B cell (primary cell): ENCODE data around the gene NPAS3. TPM values are rescaled to one million over a fixed set of nuclear protein-coding genes. Genes with fewer than 3 reads are reported as not detected.

ENCODE experiments used
- ATAC-seq: fragments of 200-7000 bp; cut with Tn5 transposase; one replicate; pipeline ENCODE4 v1.10.0; 2021; ENCODE audit warnings: low read depth, mild to moderate bottlenecking, moderate number of reproducible peaks, moderate library complexity
- CTCF ChIA-PET: fragments of 350-600 bp; sonication (Branson Sonifier 250); formaldehyde crosslinking; loops from one replicate; lab custom pipeline; 2021; ENCODE audit warnings: antibody characterized with exemption, inconsistent platforms; lab: Charles Lee
- POLR2A ChIA-PET: fragments of 350-600 bp; sonication (Branson Sonifier 250); formaldehyde crosslinking; loops from one replicate; lab custom pipeline; 2021; ENCODE audit warnings: antibody characterized with exemption; lab: Charles Lee
- DNase-seq: peaks from one replicate; pipeline ENCODE4 v3.0.0; 2013
- H2AFZ ChIP-seq: 2 replicates; pipeline ENCODE4 v1.6.1; 2012; ENCODE audit warnings: mild to moderate bottlenecking, low read depth, low read length; ENCODE audit not compliant: insufficient read depth, poor library complexity, severe bottlenecking
- H3K27ac ChIP-seq, 2 donors: 1 replicate in 1 of 2; 2 replicates in 1 of 2; pipeline ENCODE4 v1.5.1; 2012 to 2013; ENCODE audit warnings: low read length in 2 of 2, mild to moderate bottlenecking in 2 of 2, moderate library complexity in 1 of 2
- H3K27me3 ChIP-seq, 4 experiments: fragments of 200-600 bp in 1 of 4; sonication (generic) in 1 of 4; replicated peaks in 1 of 4; 1 replicate in 2 of 4; 2 replicates in 2 of 4; pipeline versions ENCODE4 v1.6.1 to v1.7.0; 2013 to 2016; ENCODE audit warnings: low read length in 3 of 4, mild to moderate bottlenecking in 2 of 4, mixed read lengths in 1 of 4, moderate library complexity in 1 of 4; ENCODE audit not compliant: insufficient read depth in 4 of 4, control insufficient read depth in 3 of 4; ENCODE audit errors: control extremely low read depth in 1 of 4
- H3K36me3 ChIP-seq, 2 experiments: replicated peaks in 1 of 2; 1 replicate in 1 of 2; 2 replicates in 1 of 2; pipeline versions ENCODE4 v1.6.1 to v1.7.1; 2013; ENCODE audit warnings: low read length in 1 of 2; ENCODE audit not compliant: insufficient read depth in 2 of 2, control insufficient read depth in 1 of 2; ENCODE audit errors: control extremely low read depth in 1 of 2, extremely low read depth in 1 of 2
- H3K4me1 ChIP-seq, 2 donors: fragments of 200-600 bp in 1 of 2; sonication (generic) in 1 of 2; 1 replicate in 1 of 2; 2 replicates in 1 of 2; pipeline versions ENCODE4 v1.5.1 to v1.6.1; 2013 to 2017; ENCODE audit warnings: low read length in 2 of 2; ENCODE audit not compliant: control insufficient read depth in 2 of 2, insufficient read depth in 2 of 2
- H3K4me2 ChIP-seq: replicated peaks from 2 replicates; pipeline ENCODE3; 2012; ENCODE audit warnings: mild to moderate bottlenecking, low read depth, low read length; ENCODE audit not compliant: poor library complexity, severe bottlenecking
- H3K4me3 ChIP-seq, 5 experiments: fragments of 200-600 bp in 1 of 5; sonication (generic) in 1 of 5; 1 replicate in 3 of 5; 2 replicates in 2 of 5; pipeline versions ENCODE4 v1.5.1 to v1.7.0; 2011 to 2016; ENCODE audit warnings: low read length in 4 of 5, mild to moderate bottlenecking in 4 of 5, low read depth in 2 of 5, control low read depth in 1 of 5, moderate library complexity in 1 of 5; ENCODE audit not compliant: insufficient read depth in 1 of 5; ENCODE audit errors: control extremely low read depth in 1 of 5, extremely low read depth in 1 of 5
- H3K79me2 ChIP-seq: fragments of 200-600 bp; sonication (generic); one replicate; pipeline ENCODE4 v1.6.0; 2016; ENCODE audit warnings: low read length; ENCODE audit not compliant: control insufficient read depth, insufficient read depth
- H3K9ac ChIP-seq: fragments of 200-600 bp; sonication (generic); 2 replicates; pipeline ENCODE4 v1.6.1; 2017; ENCODE audit warnings: mild to moderate bottlenecking, low read length, moderate library complexity
- H3K9me3 ChIP-seq, 3 donors: one replicate each; pipeline versions ENCODE4 v1.6.1 to v1.7.1; 2013; ENCODE audit warnings: low read length in 2 of 3; ENCODE audit not compliant: control insufficient read depth in 2 of 3, insufficient read depth in 1 of 3; ENCODE audit errors: control extremely low read depth in 1 of 3
- H4K20me1 ChIP-seq: 2 replicates; pipeline ENCODE4 v1.6.0; 2012; ENCODE audit warnings: mild to moderate bottlenecking, low read length; ENCODE audit not compliant: insufficient read depth, control insufficient read depth, poor library complexity, severe bottlenecking
- H3K27ac Mint-ChIP-seq: one replicate; pipeline ENCODE4 v1.8.0; 2021; ENCODE audit warnings: mixed read lengths
- H3K27me3 Mint-ChIP-seq: one replicate; pipeline ENCODE4 v1.8.0; 2021; ENCODE audit warnings: mixed read lengths
- H3K4me1 Mint-ChIP-seq: one replicate; pipeline ENCODE4 v1.8.0; 2021; ENCODE audit warnings: mixed read lengths
- H3K4me3 Mint-ChIP-seq: one replicate; pipeline ENCODE4 v1.8.0; 2021; ENCODE audit warnings: mixed read lengths
- H3K9me3 Mint-ChIP-seq: one replicate; pipeline ENCODE4 v1.8.0; 2022; ENCODE audit warnings: mixed read lengths; ENCODE audit not compliant: insufficient read depth
- CTCF ChIP-seq: fragments of 200-600 bp; IDR thresholded peaks from one replicate; pipeline ENCODE4 v1.8.0; 2022; ENCODE audit warnings: antibody characterized with exemption, mild to moderate bottlenecking
- EZH2 ChIP-seq: IDR thresholded peaks from 2 replicates; pipeline ENCODE4 v1.6.1; 2012; ENCODE audit warnings: borderline replicate concordance, low read depth, mild to moderate bottlenecking, moderate library complexity, low read length; ENCODE audit not compliant: insufficient read depth, poor library complexity, severe bottlenecking
- WGBS: methylation state at CpG from one replicate; pipeline ENCODE4 v1.1.5; 2013; ENCODE audit warnings: missing lambda C conversion rate; ENCODE audit not compliant: insufficient coverage; 5-methylcytosine and 5-hydroxymethylcytosine counted together
- intact Hi-C: fragments of 100-400 bp; cut with micrococcal nuclease; formaldehyde crosslinking; loops from one replicate; pipeline ENCODE4 v1.10.0; 2022
- polyA plus RNA-seq: library from polyadenylated mRNA; depleted of rRNA; stranded (reverse); fragments of >200 nt; gene quantifications from 2 replicates; pipeline ENCODE4 v1.2.3, GENCODE V29; 2012
- total RNA-seq, 2 donors: library from RNA; stranded (reverse); fragments of 120-200 nt in 1 of 2; gene quantifications; 1 replicate in 1 of 2; 2 replicates in 1 of 2; pipeline versions ENCODE4 v1.2.3 to v1.2.4, GENCODE V29; 2013 to 2022

NPAS3 gene
- total and polyA plus RNA-seq, 2 donors (not counting 1 experiment from before 2014, with no cell fraction given), result not detected

- H3K36me3 ChIP-seq, result no peaks in the 10 kb centered on the region
- H2AFZ ChIP-seq, result no peak overlapping the region
- ATAC-seq (no peak), DNase-seq (no peak)
- no peaks in the 10 kb centered on the region for H4K20me1 ChIP-seq
- Mint-ChIP-seq H3K9me3 (peaks cover 2% of the 10 kb centered on the region), H3K4me3 (no peak overlapping the region), H3K27me3 (no peaks in the 10 kb centered on the region), H3K27ac (no peak overlapping the region), H3K4me1 (no peaks in the 10 kb centered on the region)
- H3K4me2 ChIP-seq, result no peak overlapping the region
- no peaks in the 10 kb centered on the region for H3K27me3 ChIP-seq
- H3K9ac ChIP-seq, result no peak overlapping the region
- no peak overlapping the region for H3K4me3 ChIP-seq
- no CpG with 5 or more reads among the region's 3 CpGs for WGBS
- intact Hi-C loops, result no loop called here
- ChIA-PET POLR2A (no interaction called here), CTCF (no interaction called here)
- TF ChIP-seq EZH2 (no peak), CTCF (no peak)
- H3K79me2 ChIP-seq, result no peaks in the 10 kb centered on the region
- H3K4me1 ChIP-seq, result no peaks in the 10 kb centered on the region
- H3K27ac ChIP-seq, result no peak overlapping the region
- no peaks in the 10 kb centered on the region for H3K9me3 ChIP-seq
Measured at GRCh38 chr14:33414041-33414440, 475.4 kb downstream of the NPAS3 start.

- no peaks in the 10 kb centered on the region for H3K27me3 ChIP-seq
- no peaks in the 10 kb centered on the region for H4K20me1 ChIP-seq
- H2AFZ ChIP-seq, result no peak overlapping the region
- no peaks in the 10 kb centered on the region for H3K4me1 ChIP-seq
- ChIA-PET POLR2A (no interaction called here), CTCF (no interaction called here)
- Mint-ChIP-seq H3K4me1 (no peaks in the 10 kb centered on the region), H3K27ac (no peak overlapping the region), H3K9me3 (no peaks in the 10 kb centered on the region), H3K27me3 (no peaks in the 10 kb centered on the region), H3K4me3 (no peak overlapping the region)
- no peaks in the 10 kb centered on the region for H3K79me2 ChIP-seq
- no peak overlapping the region for H3K4me3 ChIP-seq
- no peaks in the 10 kb centered on the region for H3K9me3 ChIP-seq
- WGBS, result no CpG with 5 or more reads among the region's 1 CpG
- TF ChIP-seq EZH2 (no peak), CTCF (no peak)
- DNase-seq (no peak), ATAC-seq (no peak)
- H3K9ac ChIP-seq, result no peak overlapping the region
- no peak overlapping the region for H3K27ac ChIP-seq
- no peaks in the 10 kb centered on the region for H3K36me3 ChIP-seq
- intact Hi-C loops, result no loop called here
- no peak overlapping the region for H3K4me2 ChIP-seq
Measured at GRCh38 chr14:33420051-33420627, 481.5 kb downstream of the NPAS3 start.
